ENCODE results near the gene LIMK2. TPM values are rescaled to one million over a fixed set of nuclear protein-coding genes. Genes with fewer than 3 reads are reported as not detected.
A peak's percentile ranks its signal among the peaks of the same experiment; 100 is the strongest.

Gene LIMK2
- total and polyA plus RNA-seq, 8 donors: 19.9 to 541 (median 97.2) TPM

DNA sequence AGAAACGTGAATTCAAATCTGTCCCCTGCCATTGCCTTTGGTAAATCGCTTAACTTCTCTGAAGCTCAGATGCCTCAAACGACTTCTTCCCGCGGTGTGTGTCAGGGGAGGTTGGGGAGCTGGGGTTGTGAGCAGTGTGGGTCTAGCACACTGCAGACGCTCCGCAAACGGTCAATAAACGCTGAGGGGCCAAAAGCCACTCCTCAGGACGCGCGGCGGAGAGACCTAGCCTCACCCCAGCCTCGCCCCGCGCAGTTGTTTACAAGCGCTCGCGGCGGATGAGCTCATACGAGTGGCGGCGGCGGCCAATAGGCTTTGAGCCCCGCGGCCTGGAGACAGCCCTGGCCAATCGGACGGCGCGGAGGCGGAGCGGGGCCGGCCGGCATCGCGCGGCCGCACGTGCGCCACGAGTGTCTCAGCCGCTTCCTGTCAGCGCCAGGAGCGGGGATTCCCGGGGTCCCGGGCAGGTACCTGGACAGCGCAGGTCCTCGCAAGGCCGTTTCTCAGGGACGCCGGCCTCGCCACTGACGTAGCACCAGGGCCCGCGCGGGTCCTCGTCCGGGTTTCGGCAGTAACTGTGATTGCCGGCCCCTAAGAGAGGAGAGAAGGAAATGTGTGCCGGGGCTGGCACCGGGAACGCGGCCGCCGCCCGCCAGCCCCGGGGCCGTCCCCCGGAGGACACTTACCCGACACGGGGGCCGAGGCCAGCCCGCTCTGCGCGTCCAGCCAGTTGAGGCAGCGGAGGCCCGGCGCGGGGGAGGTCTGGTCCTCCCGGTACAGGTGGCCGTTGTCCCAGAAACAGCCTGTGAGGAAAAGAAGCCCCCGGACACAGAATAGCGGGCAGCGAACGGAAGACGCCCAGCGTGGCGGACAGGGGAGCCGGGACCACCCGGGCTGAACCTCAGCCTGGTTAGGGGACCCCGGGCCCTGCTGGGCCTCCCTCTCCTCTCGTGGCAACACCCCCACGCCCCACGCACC is 78.7 kb downstream of the LIMK2 start:
- no peaks in the 10 kb centered on the region for H3K9me3 ChIP-seq
- no peaks in the 10 kb centered on the region for H3K27me3 ChIP-seq
- H3K36me3 ChIP-seq: peaks cover 10 to 38% (median 33%) of the 10 kb centered on the region in 4 donors
- H3K4me1 ChIP-seq: peaks cover 36 to 93% (median 57%) of the 10 kb centered on the region in 4 donors
- TF ChIP-seq EP300 (IDR thresholded peaks at IDR 0.05): no peak
- TF ChIP-seq POLR2AphosphoS5 (IDR thresholded peaks at IDR 0.05): peak; percentile 95 to 98 (median 98)
- peak in 2 of 4 donors; percentile 76 to 96 for TF ChIP-seq POLR2A (IDR thresholded peaks at IDR 0.05)
- intact Hi-C loops (cut with DNase I; ENCODE audit: low total_unique reads): no loop called here
- DNase-seq: peak; percentile 99
- H3K27ac ChIP-seq: peak overlapping the region; percentile 95 to 97 (median 95)
- 0 to 1% (median 0%) methylated on average over 33 to 95 of the region's 95 CpGs for WGBS, 5 donors
- peak overlapping the region; percentile 56 to 70 (median 62) for H3K4me3 ChIP-seq

DNA sequence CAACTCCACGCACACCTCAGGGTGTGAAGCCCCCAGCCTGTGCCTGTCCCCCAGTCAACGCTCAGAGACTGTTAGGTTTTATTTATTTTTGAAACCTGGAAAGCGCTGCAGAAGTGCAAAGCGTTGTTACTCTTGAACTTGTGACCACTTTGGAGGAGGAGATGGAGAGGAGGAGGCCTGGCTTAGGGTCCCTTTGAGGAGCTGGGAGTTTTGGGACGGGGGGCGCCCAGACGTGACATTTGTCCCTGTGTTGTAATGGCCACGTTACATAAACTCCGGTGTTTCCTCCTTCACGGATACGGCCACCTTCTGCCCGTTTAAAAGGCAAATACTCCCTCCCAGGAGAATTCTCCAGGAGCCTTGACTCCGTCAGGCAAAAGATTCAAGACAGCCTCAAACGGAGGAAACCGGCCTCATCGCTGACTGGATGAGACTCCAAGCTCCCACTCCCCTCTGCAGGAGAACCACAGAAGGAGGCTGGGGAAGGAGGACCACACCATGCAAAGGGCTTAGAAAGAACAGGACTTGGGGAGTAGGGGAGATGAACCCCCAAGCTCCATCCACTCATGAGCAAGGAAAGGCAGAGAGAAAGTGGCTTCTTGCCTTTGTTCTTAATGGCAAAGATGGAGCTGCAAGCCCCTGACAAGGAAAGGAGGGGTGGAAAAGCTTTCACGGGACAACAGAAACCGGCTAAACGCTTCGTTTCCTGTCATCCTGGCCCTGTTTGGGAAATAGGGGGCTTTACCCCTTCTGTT is 79.6 kb downstream of the LIMK2 start:
- peak overlapping the region; percentile 56 to 70 (median 62) for H3K4me3 ChIP-seq
- no peaks in the 10 kb centered on the region for H3K9me3 ChIP-seq
- H3K27me3 ChIP-seq: no peaks in the 10 kb centered on the region
- TF ChIP-seq, protein P1, sequence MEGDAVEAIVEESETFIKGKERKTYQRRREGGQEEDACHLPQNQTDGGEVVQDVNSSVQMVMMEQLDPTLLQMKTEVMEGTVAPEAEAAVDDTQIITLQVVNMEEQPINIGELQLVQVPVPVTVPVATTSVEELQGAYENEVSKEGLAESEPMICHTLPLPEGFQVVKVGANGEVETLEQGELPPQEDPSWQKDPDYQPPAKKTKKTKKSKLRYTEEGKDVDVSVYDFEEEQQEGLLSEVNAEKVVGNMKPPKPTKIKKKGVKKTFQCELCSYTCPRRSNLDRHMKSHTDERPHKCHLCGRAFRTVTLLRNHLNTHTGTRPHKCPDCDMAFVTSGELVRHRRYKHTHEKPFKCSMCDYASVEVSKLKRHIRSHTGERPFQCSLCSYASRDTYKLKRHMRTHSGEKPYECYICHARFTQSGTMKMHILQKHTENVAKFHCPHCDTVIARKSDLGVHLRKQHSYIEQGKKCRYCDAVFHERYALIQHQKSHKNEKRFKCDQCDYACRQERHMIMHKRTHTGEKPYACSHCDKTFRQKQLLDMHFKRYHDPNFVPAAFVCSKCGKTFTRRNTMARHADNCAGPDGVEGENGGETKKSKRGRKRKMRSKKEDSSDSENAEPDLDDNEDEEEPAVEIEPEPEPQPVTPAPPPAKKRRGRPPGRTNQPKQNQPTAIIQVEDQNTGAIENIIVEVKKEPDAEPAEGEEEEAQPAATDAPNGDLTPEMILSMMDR (IDR thresholded peaks at IDR 0.05): no peak
- TF ChIP-seq POLR2AphosphoS5 (IDR thresholded peaks at IDR 0.05) (no peak), POLR2A (IDR thresholded peaks at IDR 0.05) (no peak), EP300 (IDR thresholded peaks at IDR 0.05) (no peak)
- intact Hi-C loops (cut with DNase I; ENCODE audit: low total_unique reads): no loop called here
- peaks cover 31 to 93% (median 55%) of the 10 kb centered on the region in 4 donors for H3K4me1 ChIP-seq
- 0 to 1% (median 0%) methylated on average over 16 to 20 of the region's 20 CpGs for WGBS, 5 donors
- peak overlapping the region; percentile 95 to 97 (median 95) for H3K27ac ChIP-seq
- DNase-seq: peak in 1 of 2 donors; percentile 60
- peaks cover 6 to 30% (median 25%) of the 10 kb centered on the region in 4 donors for H3K36me3 ChIP-seq

DNA sequence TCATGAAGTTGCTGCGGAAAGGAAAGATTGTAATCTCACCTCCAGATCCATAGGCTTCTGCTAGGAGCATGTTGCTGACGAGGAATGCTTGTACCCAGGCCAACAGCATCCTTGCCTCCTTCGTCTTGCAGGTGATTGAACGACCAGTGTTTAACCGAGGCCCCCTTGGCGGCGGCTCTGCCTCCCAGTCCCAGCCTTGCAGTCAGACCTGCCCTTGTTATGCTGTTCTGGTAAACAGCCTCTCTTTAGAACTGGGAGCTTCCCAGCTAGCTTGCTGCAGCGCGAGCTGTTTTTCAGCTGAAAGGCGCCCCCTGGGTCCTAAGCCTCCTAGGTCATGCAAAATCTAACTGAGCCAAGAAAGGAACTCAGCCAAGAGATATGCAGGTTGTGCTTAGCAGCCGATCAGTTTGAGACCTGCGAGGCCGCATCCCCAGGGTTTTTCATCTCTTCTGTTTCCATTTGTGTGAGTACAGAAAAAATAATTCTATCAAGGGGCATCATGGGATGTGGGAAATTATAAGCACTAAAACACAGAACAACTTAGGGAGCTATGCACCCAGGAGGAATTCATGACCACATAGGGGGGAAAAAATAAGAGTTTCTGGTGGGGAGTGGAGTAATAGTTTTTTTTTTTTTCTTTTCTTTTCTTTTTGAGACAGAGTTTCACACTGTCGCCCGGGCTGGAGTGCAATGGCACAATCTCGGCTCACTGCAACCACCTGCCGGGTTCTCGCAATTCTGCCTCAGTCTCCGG is 80.3 kb downstream of the LIMK2 start, which contains the start of gene PIK3IP1:
Gene PIK3IP1 (minus strand): TSS at position 253 of the 754 bp plus-strand sequence. CDS start 144 bp downstream, at position 109.
- 21 to 25% (median 23%) methylated on average over 19 of the region's 19 CpGs for WGBS, 5 donors
- peak; percentile 92 to 96 for DNase-seq
- H3K9me3 ChIP-seq: no peaks in the 10 kb centered on the region
- H3K27me3 ChIP-seq: no peaks in the 10 kb centered on the region
- TF ChIP-seq POLR2AphosphoS5 (IDR thresholded peaks at IDR 0.05): peak; percentile 98 to 99 (median 98)
- TF ChIP-seq, protein P1 (IDR thresholded peaks at IDR 0.05): peak in 5 of 7 experiments; percentile 21 to 69 (median 27)
- peak in 2 of 4 donors; percentile 84 to 94 for TF ChIP-seq POLR2A (IDR thresholded peaks at IDR 0.05)
- no peak for TF ChIP-seq EP300 (IDR thresholded peaks at IDR 0.05)
- H3K4me3 ChIP-seq: peak within 1 kb of the TSS; percentile 56 to 70 (median 62)
- peak within 1 kb of the TSS; percentile 95 to 97 (median 95) for H3K27ac ChIP-seq
- intact Hi-C loops (cut with DNase I; ENCODE audit: low total_unique reads): no loop called here
- H3K36me3 ChIP-seq: peaks cover 6 to 23% (median 23%) of the 10 kb centered on the region in 4 donors
- peaks cover 30 to 91% (median 57%) of the 10 kb centered on the region in 4 donors for H3K4me1 ChIP-seq

DNA sequence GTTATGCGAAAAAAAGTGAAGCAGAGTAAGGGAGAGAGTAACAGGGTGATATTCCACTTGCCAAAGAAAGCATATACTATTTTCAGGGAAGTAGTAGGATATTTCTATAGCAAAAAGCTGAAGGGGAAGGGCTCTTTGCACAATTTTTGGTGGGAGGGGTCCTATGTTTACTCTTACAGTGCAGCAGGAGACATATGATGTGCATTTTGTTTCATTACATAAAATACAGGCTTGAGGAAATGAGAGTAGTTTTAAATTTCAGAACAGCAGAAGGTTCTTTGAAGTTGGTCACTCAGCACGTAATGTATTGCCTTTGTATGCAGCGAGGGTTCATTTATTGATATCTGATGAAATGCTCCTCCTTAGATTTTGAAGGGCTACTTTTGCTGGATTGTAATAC is 83.3 kb downstream of the LIMK2 start:
- no peak overlapping the region for H3K4me3 ChIP-seq
- peak overlapping the region in 4 of 5 donors; percentile 11 to 80 (median 70) for H3K27ac ChIP-seq
- no peaks in the 10 kb centered on the region for H3K27me3 ChIP-seq
- intact Hi-C loops (cut with DNase I; ENCODE audit: low total_unique reads): no loop called here
- no peaks in the 10 kb centered on the region for H3K9me3 ChIP-seq
- no peak for TF ChIP-seq EP300 (IDR thresholded peaks at IDR 0.05)
- TF ChIP-seq POLR2AphosphoS5 (IDR thresholded peaks at IDR 0.05): no peak
- TF ChIP-seq, protein P1 (IDR thresholded peaks at IDR 0.05): no peak
- no peak for TF ChIP-seq POLR2A (IDR thresholded peaks at IDR 0.05)
- H3K36me3 ChIP-seq: no peaks in the 10 kb centered on the region
- peaks cover 17 to 61% (median 28%) of the 10 kb centered on the region in 4 donors for H3K4me1 ChIP-seq
- 82 to 92% (median 86%) methylated on average over 3 of the region's 3 CpGs for WGBS, 5 donors
- no peak for DNase-seq

Data from stomach (tissue), 9 donors.